DND-41 (cell line): ENCODE data around the gene FOXN3.

Experiments
- EZH2 ChIP-seq: IDR thresholded peaks from 3 replicates; pipeline ENCODE4 v1.6.1; 2012; ENCODE audit warnings: borderline replicate concordance, low read depth, mild to moderate bottlenecking, moderate library complexity, low read length, inconsistent platforms; ENCODE audit not compliant: severe bottlenecking
- TF ChIP-seq, protein P1 (sequence below): IDR thresholded peaks from 2 replicates; pipeline ENCODE4 v1.5.1; 2012; ENCODE audit warnings: borderline replicate concordance, low read length, moderate library complexity, mild to moderate bottlenecking; ENCODE audit not compliant: poor library complexity, severe bottlenecking; ENCODE audit errors: extremely low read depth

DNA sequence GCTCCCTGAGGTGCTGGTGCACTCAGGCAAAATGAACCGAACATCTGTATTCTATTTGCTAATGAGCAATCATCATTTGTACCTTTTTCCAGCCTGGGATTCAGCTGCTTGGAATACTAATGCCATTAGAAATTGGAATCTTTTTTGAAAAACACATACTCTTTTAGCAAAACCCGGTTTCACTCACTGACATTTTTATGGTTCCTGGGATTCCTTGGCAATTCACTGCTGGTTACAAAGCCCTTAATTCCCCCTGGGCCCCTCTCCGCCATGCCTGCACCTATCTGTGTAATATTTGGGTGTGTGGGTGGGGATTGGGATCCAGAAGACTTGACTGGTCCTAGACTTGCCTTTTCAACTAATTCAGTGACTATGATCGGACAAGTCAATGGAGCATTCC, 199.1 kb downstream of the FOXN3 start:
- no peak for TF ChIP-seq EZH2
- TF ChIP-seq, protein P1, sequence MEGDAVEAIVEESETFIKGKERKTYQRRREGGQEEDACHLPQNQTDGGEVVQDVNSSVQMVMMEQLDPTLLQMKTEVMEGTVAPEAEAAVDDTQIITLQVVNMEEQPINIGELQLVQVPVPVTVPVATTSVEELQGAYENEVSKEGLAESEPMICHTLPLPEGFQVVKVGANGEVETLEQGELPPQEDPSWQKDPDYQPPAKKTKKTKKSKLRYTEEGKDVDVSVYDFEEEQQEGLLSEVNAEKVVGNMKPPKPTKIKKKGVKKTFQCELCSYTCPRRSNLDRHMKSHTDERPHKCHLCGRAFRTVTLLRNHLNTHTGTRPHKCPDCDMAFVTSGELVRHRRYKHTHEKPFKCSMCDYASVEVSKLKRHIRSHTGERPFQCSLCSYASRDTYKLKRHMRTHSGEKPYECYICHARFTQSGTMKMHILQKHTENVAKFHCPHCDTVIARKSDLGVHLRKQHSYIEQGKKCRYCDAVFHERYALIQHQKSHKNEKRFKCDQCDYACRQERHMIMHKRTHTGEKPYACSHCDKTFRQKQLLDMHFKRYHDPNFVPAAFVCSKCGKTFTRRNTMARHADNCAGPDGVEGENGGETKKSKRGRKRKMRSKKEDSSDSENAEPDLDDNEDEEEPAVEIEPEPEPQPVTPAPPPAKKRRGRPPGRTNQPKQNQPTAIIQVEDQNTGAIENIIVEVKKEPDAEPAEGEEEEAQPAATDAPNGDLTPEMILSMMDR = no peak
